ENCODE measurements around the gene FIGNL1. TPM values are rescaled to one million over a fixed set of nuclear protein-coding genes. Genes with fewer than 3 reads are reported as not detected.
A peak's percentile ranks its signal among the peaks of the same experiment; 100 is the strongest.

FIGNL1 gene
- total RNA-seq, 2 donors from 2014 or later, result 28.0 to 38.2 TPM

- no peak overlapping the region for H3K4me3 ChIP-seq (ENCODE audit: low read length)
Observed at GRCh38 chr7:50470250-50471163, 20.4 kb upstream of the FIGNL1 start.

DNA sequence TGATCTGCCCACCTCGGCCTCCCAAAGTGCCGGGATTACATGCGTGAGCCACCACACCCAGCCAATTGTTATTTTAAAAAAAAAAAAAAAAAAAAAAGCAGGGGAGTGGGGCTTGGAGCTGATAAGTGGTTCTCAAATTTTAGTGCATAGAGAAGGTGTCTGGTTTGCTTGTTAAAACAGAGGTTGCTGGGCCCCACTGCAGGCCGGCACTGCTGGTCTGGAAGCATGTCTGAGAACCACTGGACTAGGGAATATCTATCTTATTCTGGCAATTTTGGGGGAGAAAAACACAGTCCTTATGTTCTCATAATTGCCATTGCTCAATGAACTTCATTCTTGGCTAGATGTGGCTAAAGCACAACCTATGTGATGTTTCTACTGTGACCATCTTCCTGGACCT lies 19.0 kb upstream of the FIGNL1 start:
- H3K36me3 Mint-ChIP-seq (ENCODE audit: low read depth), result no peaks in the 10 kb centered on the region
- Histone ChIP-seq H3K9me3 (ENCODE audit: control insufficient read depth, low read length) (no peaks in the 10 kb centered on the region), H3K4me3 (ENCODE audit: low read length) (no peak overlapping the region), H3K27me3 (ENCODE audit: control insufficient read depth, insufficient read depth, low read length, poor library complexity, severe bottlenecking) (peaks cover 5% of the 10 kb centered on the region), H3K4me1 (ENCODE audit: control insufficient read depth, insufficient read depth, low read length) (no peaks in the 10 kb centered on the region), H3K36me3 (ENCODE audit: control insufficient read depth, insufficient read depth, low read length) (no peaks in the 10 kb centered on the region), H3K27ac (ENCODE audit: low read depth, low read length) (no peak overlapping the region), H3K9ac (ENCODE audit: extremely low read depth, low read length, poor library complexity, severe bottlenecking) (no peak overlapping the region)
- H3K27me3 Mint-ChIP-seq (ENCODE audit: insufficient read depth), result peaks cover 36% of the 10 kb centered on the region
- H3K9me3 Mint-ChIP-seq, result no peaks in the 10 kb centered on the region
- H3K27ac Mint-ChIP-seq, result no peak overlapping the region
- H3K4me3 Mint-ChIP-seq, result no peak overlapping the region
- TF ChIP-seq, protein P1, sequence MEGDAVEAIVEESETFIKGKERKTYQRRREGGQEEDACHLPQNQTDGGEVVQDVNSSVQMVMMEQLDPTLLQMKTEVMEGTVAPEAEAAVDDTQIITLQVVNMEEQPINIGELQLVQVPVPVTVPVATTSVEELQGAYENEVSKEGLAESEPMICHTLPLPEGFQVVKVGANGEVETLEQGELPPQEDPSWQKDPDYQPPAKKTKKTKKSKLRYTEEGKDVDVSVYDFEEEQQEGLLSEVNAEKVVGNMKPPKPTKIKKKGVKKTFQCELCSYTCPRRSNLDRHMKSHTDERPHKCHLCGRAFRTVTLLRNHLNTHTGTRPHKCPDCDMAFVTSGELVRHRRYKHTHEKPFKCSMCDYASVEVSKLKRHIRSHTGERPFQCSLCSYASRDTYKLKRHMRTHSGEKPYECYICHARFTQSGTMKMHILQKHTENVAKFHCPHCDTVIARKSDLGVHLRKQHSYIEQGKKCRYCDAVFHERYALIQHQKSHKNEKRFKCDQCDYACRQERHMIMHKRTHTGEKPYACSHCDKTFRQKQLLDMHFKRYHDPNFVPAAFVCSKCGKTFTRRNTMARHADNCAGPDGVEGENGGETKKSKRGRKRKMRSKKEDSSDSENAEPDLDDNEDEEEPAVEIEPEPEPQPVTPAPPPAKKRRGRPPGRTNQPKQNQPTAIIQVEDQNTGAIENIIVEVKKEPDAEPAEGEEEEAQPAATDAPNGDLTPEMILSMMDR (conservative IDR thresholded peaks at IDR 0.05), result no peak
- peaks cover 8% of the 10 kb centered on the region for H3K4me1 Mint-ChIP-seq
- no peak for DNase-seq
- 97% methylated on average over 3 of the region's 4 CpGs; no CpG with 5 or more reads in 1 of the 2 experiments for WGBS, 2 experiments (ENCODE audit: insufficient coverage in 1 of 2, insufficient read length in 1 of 2)

More at GRCh38 chr7:50470250-50471163, 20.4 kb upstream of the FIGNL1 start:
- DNase-seq, result no peak
- H3K9me3 Mint-ChIP-seq, result no peaks in the 10 kb centered on the region
- WGBS, 2 experiments (ENCODE audit: insufficient coverage in 1 of 2, insufficient read length in 1 of 2), result 94 to 98% methylated on average over 9 to 17 of the region's 17 CpGs
- Histone ChIP-seq H3K4me1 (ENCODE audit: control insufficient read depth, insufficient read depth, low read length) (peaks cover 5% of the 10 kb centered on the region), H3K9me3 (ENCODE audit: control insufficient read depth, low read length) (no peaks in the 10 kb centered on the region), H3K9ac (ENCODE audit: extremely low read depth, low read length, poor library complexity, severe bottlenecking) (no peak overlapping the region), H3K36me3 (ENCODE audit: control insufficient read depth, insufficient read depth, low read length) (no peaks in the 10 kb centered on the region), H3K27ac (ENCODE audit: low read depth, low read length) (no peak overlapping the region), H3K27me3 (ENCODE audit: control insufficient read depth, insufficient read depth, low read length, poor library complexity, severe bottlenecking) (peaks cover 5% of the 10 kb centered on the region)
- TF ChIP-seq, protein P1 (conservative IDR thresholded peaks at IDR 0.05), result no peak
- H3K27me3 Mint-ChIP-seq (ENCODE audit: insufficient read depth), result peaks cover 34% of the 10 kb centered on the region
- H3K4me1 Mint-ChIP-seq, result peaks cover 17% of the 10 kb centered on the region
- no peak overlapping the region for H3K27ac Mint-ChIP-seq
- no peaks in the 10 kb centered on the region for H3K36me3 Mint-ChIP-seq (ENCODE audit: low read depth)
- H3K4me3 Mint-ChIP-seq, result no peak overlapping the region

DNA sequence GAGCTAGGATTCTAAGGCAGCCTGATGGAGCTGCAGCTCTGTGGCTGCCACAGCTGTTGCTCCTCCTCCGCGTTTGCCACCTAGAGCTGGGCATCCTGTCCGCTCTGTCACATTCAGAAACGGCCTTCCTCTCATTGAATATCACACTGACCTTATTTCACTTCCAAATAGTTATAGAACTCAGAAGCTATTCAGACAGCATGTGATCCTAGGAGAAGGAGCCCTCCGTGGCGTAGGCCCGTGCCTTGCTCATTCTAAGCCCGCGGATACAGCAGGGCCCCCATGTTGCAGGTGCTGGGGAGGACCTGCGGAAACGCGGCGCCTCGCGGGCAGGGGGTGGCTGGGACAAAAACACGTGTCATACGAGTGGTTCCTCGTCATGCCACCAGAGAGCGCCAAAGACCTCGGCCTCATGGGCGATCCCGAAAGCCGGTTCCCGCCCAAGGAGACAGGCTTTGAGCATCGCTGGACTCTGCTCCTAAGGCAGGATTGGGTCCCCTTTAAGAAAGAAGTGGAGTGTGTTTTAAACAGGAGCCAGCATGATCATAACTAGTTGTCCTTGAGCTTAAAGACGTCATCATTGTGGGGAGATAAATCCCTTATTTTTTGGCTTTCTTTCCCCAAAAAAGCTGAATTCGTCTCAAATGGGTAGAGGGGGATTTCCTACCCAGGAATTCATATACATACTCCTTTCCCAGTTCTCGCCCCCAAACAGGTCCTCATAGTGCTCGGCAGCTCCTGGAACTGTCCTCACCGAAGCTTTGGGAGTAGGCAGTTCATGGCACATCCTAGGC lies 17.9 kb upstream of the FIGNL1 start:
- Histone ChIP-seq H3K36me3 (ENCODE audit: control insufficient read depth, insufficient read depth, low read length) (no peaks in the 10 kb centered on the region), H3K9ac (ENCODE audit: extremely low read depth, low read length, poor library complexity, severe bottlenecking) (no peak overlapping the region), H3K4me3 (ENCODE audit: low read length) (no peak overlapping the region), H3K27ac (ENCODE audit: low read depth, low read length) (no peak overlapping the region), H3K27me3 (ENCODE audit: control insufficient read depth, insufficient read depth, low read length, poor library complexity, severe bottlenecking) (peaks cover 5% of the 10 kb centered on the region), H3K9me3 (ENCODE audit: control insufficient read depth, low read length) (no peaks in the 10 kb centered on the region), H3K4me1 (ENCODE audit: control insufficient read depth, insufficient read depth, low read length) (no peaks in the 10 kb centered on the region)
- H3K36me3 Mint-ChIP-seq (ENCODE audit: low read depth), result no peaks in the 10 kb centered on the region
- peaks cover 5% of the 10 kb centered on the region for H3K4me1 Mint-ChIP-seq
- H3K27me3 Mint-ChIP-seq (ENCODE audit: insufficient read depth), result peaks cover 32% of the 10 kb centered on the region
- peak; percentile 93 for DNase-seq
- no peaks in the 10 kb centered on the region for H3K9me3 Mint-ChIP-seq
- TF ChIP-seq, protein P1 (conservative IDR thresholded peaks at IDR 0.05), result peak; percentile 95
- 23 to 25% methylated on average over 13 to 30 of the region's 30 CpGs for WGBS, 2 experiments (ENCODE audit: insufficient coverage in 1 of 2, insufficient read length in 1 of 2)
- H3K27ac Mint-ChIP-seq, result no peak overlapping the region
- no peak overlapping the region for H3K4me3 Mint-ChIP-seq
